ENCODE data around the gene GFPT1. TPM values are rescaled to one million over a fixed set of nuclear protein-coding genes. Genes with fewer than 3 reads are reported as not detected.

Gene GFPT1
- total RNA-seq, 1 experiment from 2014 or later: 25.6 TPM

- H3K36me3 ChIP-seq (replicated peaks; ENCODE audit: control insufficient read depth, insufficient read depth, low read length): no peaks in the 10 kb centered on the region
These were observed 108.7 kb downstream of the GFPT1 start for GRCh38 chr2:69278366-69278765.

GRCh38 chr2:69275490-69275889, 111.5 kb downstream of the GFPT1 start:
- H3K27me3 ChIP-seq (ENCODE audit: control insufficient read depth, insufficient read depth, low read length): no peaks in the 10 kb centered on the region
- no peaks in the 10 kb centered on the region for H3K36me3 ChIP-seq (replicated peaks; ENCODE audit: control insufficient read depth, insufficient read depth, low read length)
- H3K4me3 ChIP-seq (ENCODE audit: insufficient read depth, low read depth, low read length): no peak overlapping the region
- DNase-seq: no peak

More at GRCh38 chr2:69278366-69278765, 108.7 kb downstream of the GFPT1 start:
- DNase-seq: no peak
- Histone ChIP-seq H3K4me3 (ENCODE audit: insufficient read depth, low read depth, low read length) (no peak overlapping the region), H3K27me3 (ENCODE audit: control insufficient read depth, insufficient read depth, low read length) (no peaks in the 10 kb centered on the region)

GRCh38 chr2:69272803-69273471, 114.1 kb downstream of the GFPT1 start:
- no peaks in the 10 kb centered on the region for H3K27me3 ChIP-seq (ENCODE audit: control insufficient read depth, insufficient read depth, low read length)
- H3K36me3 ChIP-seq (replicated peaks; ENCODE audit: control insufficient read depth, insufficient read depth, low read length): no peaks in the 10 kb centered on the region
- H3K4me3 ChIP-seq (ENCODE audit: insufficient read depth, low read depth, low read length): no peak overlapping the region
- peak; percentile 23 for DNase-seq

- DNase-seq: no peak
- no peaks in the 10 kb centered on the region for H3K36me3 ChIP-seq (replicated peaks; ENCODE audit: control insufficient read depth, insufficient read depth, low read length)
- H3K27me3 ChIP-seq (ENCODE audit: control insufficient read depth, insufficient read depth, low read length): no peaks in the 10 kb centered on the region
- H3K4me3 ChIP-seq (ENCODE audit: insufficient read depth, low read depth, low read length): no peak overlapping the region
These were observed 115.2 kb downstream of the GFPT1 start for GRCh38 chr2:69271831-69272257.

Other genes starting within 250 kb of the GFPT1 start
- gene NFU1, start 50.2 kb upstream of the GFPT1 start, total RNA-seq (2014; rRNA removed; shearing (Covaris generic)): 36.2 and 39.5 TPM in 2 replicates